ENCODE data around the gene CRBN. TPM values are rescaled to one million over a fixed set of nuclear protein-coding genes. Genes with fewer than 3 reads are reported as not detected.
A peak's percentile ranks its signal among the peaks of the same experiment; 100 is the strongest.

CRBN gene
- total and polyA plus RNA-seq, 9 of the 15 experiments (the other 6 are each of a cell fraction or from before 2014, with no cell fraction given), result 40.8 to 331 (median 57.4) TPM

DNA sequence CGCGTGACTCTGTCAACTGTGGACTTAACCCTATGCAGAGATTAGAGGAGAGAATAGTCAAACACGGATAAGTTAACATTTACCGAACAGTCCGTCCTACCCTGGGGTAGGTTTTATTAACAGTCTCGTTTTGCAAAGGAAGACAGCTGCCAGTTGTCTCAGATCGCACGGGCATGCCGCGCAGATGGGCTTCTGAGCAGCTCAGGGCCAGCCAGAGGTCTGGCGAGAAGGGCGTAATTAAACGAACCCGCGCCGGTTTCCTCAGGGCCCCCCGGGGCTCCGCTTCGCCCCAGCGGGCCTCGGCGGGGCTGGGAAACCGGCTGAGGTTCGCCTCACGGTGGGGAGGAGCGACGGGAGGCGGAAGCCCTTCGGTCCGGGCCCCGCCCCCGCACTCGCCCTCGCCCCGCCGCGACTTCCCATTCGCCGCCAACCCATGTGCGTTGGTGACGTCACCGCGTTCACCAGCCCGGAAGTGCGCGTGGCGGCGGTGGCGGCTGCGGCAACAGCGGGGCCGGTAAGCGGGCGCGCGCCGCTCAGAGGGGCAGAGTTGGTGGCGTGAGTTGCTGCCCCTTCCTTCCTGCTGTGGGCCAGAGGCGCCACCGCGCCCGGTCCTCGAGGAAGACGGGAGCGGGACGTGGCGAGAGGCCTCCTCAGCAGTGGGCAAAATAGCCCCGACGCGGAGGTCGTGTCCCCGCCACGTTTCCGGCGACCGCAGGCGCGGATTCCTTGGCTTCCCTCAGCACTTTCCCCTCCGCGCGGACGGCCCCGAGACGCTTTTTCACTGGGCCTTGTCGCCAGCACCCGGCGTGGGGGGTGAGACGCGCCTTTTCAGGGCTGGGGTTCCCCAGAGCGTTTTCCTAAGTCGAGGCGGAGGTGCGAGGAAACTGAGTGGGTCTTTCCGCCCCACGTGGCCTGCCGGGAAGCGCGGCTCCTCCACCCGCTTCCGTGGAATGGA lies 52.7 kb downstream of the CRBN start, which contains the start of gene TRNT1 (continued):
- TF ChIP-seq NR2C2 (CRISPR knock-in tag; IDR thresholded peaks at IDR 0.05) (peak; percentile 59), NR2C2 (tag; IDR thresholded peaks at IDR 0.05) (peak; percentile 81), ZFPM2 (CRISPR knock-in tag; IDR thresholded peaks at IDR 0.05) (0 out of 2 replicates have a peak, but pooled peaks have one; percentile 30), RNF2 (IDR thresholded peaks at IDR 0.05) (peak; percentile 17; the same call in 1 of the 2 replicates), ZC3H11A (IDR thresholded peaks at IDR 0.05; ENCODE audit: low read depth, low read length) (no peak), ELF2 (CRISPR knock-in tag; IDR thresholded peaks at IDR 0.05) (peak; percentile 98), KHSRP (IDR thresholded peaks at IDR 0.05) (peak; percentile 79; the same call in 1 of the 2 replicates), ELF1 (tag; IDR thresholded peaks at IDR 0.05) (peak; percentile 99), SMARCC2 (IDR thresholded peaks at IDR 0.05; ENCODE audit: low read depth) (no peak), ZNF354B (CRISPR knock-in tag; IDR thresholded peaks at IDR 0.05) (no peak), CCNT2 (IDR thresholded peaks at IDR 0.05; ENCODE audit: borderline replicate concordance, extremely low read depth, insufficient read length, low read depth, low read length) (peak; percentile 83), TBL1XR1 (IDR thresholded peaks at IDR 0.05; ENCODE audit: low read length in 2 of 2) (peak; percentile 18 to 52; a peak in 2 of 4 replicates), ZNF583 (CRISPR knock-in tag; IDR thresholded peaks at IDR 0.05) (0 out of 2 replicates have a peak, but pooled peaks have one; percentile 41), TCF7 (IDR thresholded peaks at IDR 0.05; ENCODE audit: borderline replicate concordance) (peak; percentile 71; the same call in 1 of the 2 replicates)
- TF ChIP-seq, protein P1, sequence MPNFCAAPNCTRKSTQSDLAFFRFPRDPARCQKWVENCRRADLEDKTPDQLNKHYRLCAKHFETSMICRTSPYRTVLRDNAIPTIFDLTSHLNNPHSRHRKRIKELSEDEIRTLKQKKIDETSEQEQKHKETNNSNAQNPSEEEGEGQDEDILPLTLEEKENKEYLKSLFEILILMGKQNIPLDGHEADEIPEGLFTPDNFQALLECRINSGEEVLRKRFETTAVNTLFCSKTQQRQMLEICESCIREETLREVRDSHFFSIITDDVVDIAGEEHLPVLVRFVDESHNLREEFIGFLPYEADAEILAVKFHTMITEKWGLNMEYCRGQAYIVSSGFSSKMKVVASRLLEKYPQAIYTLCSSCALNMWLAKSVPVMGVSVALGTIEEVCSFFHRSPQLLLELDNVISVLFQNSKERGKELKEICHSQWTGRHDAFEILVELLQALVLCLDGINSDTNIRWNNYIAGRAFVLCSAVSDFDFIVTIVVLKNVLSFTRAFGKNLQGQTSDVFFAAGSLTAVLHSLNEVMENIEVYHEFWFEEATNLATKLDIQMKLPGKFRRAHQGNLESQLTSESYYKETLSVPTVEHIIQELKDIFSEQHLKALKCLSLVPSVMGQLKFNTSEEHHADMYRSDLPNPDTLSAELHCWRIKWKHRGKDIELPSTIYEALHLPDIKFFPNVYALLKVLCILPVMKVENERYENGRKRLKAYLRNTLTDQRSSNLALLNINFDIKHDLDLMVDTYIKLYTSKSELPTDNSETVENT (CRISPR knock-in tag; IDR thresholded peaks at IDR 0.05), result peak; percentile 93
- TF ChIP-seq, protein P2, sequence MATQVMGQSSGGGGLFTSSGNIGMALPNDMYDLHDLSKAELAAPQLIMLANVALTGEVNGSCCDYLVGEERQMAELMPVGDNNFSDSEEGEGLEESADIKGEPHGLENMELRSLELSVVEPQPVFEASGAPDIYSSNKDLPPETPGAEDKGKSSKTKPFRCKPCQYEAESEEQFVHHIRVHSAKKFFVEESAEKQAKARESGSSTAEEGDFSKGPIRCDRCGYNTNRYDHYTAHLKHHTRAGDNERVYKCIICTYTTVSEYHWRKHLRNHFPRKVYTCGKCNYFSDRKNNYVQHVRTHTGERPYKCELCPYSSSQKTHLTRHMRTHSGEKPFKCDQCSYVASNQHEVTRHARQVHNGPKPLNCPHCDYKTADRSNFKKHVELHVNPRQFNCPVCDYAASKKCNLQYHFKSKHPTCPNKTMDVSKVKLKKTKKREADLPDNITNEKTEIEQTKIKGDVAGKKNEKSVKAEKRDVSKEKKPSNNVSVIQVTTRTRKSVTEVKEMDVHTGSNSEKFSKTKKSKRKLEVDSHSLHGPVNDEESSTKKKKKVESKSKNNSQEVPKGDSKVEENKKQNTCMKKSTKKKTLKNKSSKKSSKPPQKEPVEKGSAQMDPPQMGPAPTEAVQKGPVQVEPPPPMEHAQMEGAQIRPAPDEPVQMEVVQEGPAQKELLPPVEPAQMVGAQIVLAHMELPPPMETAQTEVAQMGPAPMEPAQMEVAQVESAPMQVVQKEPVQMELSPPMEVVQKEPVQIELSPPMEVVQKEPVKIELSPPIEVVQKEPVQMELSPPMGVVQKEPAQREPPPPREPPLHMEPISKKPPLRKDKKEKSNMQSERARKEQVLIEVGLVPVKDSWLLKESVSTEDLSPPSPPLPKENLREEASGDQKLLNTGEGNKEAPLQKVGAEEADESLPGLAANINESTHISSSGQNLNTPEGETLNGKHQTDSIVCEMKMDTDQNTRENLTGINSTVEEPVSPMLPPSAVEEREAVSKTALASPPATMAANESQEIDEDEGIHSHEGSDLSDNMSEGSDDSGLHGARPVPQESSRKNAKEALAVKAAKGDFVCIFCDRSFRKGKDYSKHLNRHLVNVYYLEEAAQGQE (IDR thresholded peaks at IDR 0.05; ENCODE audit: borderline replicate concordance), result no peak
- TF ChIP-seq, protein P2 (CRISPR knock-in tag; IDR thresholded peaks at IDR 0.05; ENCODE audit: low read depth), result peak; percentile 69; the same call in 1 of the 2 replicates

All from K562 (cell line).